ENCODE results near the gene FARP1. TPM values are rescaled to one million over a fixed set of nuclear protein-coding genes. Genes with fewer than 3 reads are reported as not detected.

The FARP1 gene
- total and polyA plus RNA-seq, 2 experiments from 2014 or later, result 43.2 to 44.2 TPM

- Histone ChIP-seq H3K27ac (peak overlapping the region; percentile 13), H3K36me3 (no peaks in the 10 kb centered on the region), H3K27me3 (no peaks in the 10 kb centered on the region), H3K4me1 (ENCODE audit: low read depth) (peaks cover 20% of the 10 kb centered on the region), H3K9me3 (ENCODE audit: low read depth) (no peaks in the 10 kb centered on the region), H3K4me3 (no peak overlapping the region)
- TF ChIP-seq CTCF (IDR thresholded peaks at IDR 0.05; ENCODE audit: low read depth, low read length), result no peak
- DNase-seq (ENCODE audit: low read depth in 1 of 2, low spot score in 1 of 2), result peak; percentile 24 to 62
These were observed 73.3 kb downstream of the FARP1 start for GRCh38 chr13:98216135-98216565.

GRCh38 chr13:98216711-98217285, 73.9 kb downstream of the FARP1 start:
- TF ChIP-seq CTCF (IDR thresholded peaks at IDR 0.05; ENCODE audit: low read depth, low read length), result no peak

GRCh38 chr13:98217597-98217996, 74.7 kb downstream of the FARP1 start:
- Histone ChIP-seq H3K9me3 (ENCODE audit: low read depth) (no peaks in the 10 kb centered on the region), H3K4me3 (no peak overlapping the region), H3K4me1 (ENCODE audit: low read depth) (peaks cover 26% of the 10 kb centered on the region), H3K27ac (no peak overlapping the region), H3K36me3 (no peaks in the 10 kb centered on the region), H3K27me3 (no peaks in the 10 kb centered on the region)
- no peak for TF ChIP-seq CTCF (IDR thresholded peaks at IDR 0.05; ENCODE audit: low read depth, low read length)
- no peak for DNase-seq (ENCODE audit: low read depth in 1 of 2, low spot score in 1 of 2)

More at GRCh38 chr13:98216711-98217285, 73.9 kb downstream of the FARP1 start:
- Histone ChIP-seq H3K9me3 (ENCODE audit: low read depth) (no peaks in the 10 kb centered on the region), H3K4me1 (ENCODE audit: low read depth) (peaks cover 20% of the 10 kb centered on the region), H3K4me3 (no peak overlapping the region), H3K36me3 (no peaks in the 10 kb centered on the region), H3K27ac (no peak overlapping the region), H3K27me3 (no peaks in the 10 kb centered on the region)
- no peak for DNase-seq (ENCODE audit: low read depth in 1 of 2, low spot score in 1 of 2)

- Histone ChIP-seq H3K27ac (no peak overlapping the region), H3K4me1 (ENCODE audit: low read depth) (peaks cover 26% of the 10 kb centered on the region), H3K4me3 (no peak overlapping the region), H3K27me3 (no peaks in the 10 kb centered on the region), H3K9me3 (ENCODE audit: low read depth) (no peaks in the 10 kb centered on the region), H3K36me3 (no peaks in the 10 kb centered on the region)
- DNase-seq (ENCODE audit: low read depth in 1 of 2, low spot score in 1 of 2), result no peak
- no peak for TF ChIP-seq CTCF (IDR thresholded peaks at IDR 0.05; ENCODE audit: low read depth, low read length)
These were observed 76.8 kb downstream of the FARP1 start for GRCh38 chr13:98219685-98220084.

- no peak for TF ChIP-seq CTCF (IDR thresholded peaks at IDR 0.05; ENCODE audit: low read depth, low read length)
- H3K36me3 ChIP-seq, result no peaks in the 10 kb centered on the region
- peak overlapping the region; percentile 56 for H3K27ac ChIP-seq
- no peak for DNase-seq (ENCODE audit: low read depth in 1 of 2, low spot score in 1 of 2)
- H3K4me3 ChIP-seq, result no peak overlapping the region
- no peaks in the 10 kb centered on the region for H3K9me3 ChIP-seq (ENCODE audit: low read depth)
- peaks cover 26% of the 10 kb centered on the region for H3K4me1 ChIP-seq (ENCODE audit: low read depth)
- no peaks in the 10 kb centered on the region for H3K27me3 ChIP-seq
These were observed 77.4 kb downstream of the FARP1 start for GRCh38 chr13:98220271-98220791.
